T47D (cell line): ENCODE data around the gene RNF13.

Experiments
- DNase-seq, 2 experiments: peaks; one replicate each; pipeline versions ENCODE4 v3.0.0 to v3.0.0-alpha.2; 2011 to 2012; ENCODE audit warnings: low read depth in 1 of 2, low spot score in 1 of 2
- JUND ChIP-seq: IDR thresholded peaks from 2 replicates; pipeline ENCODE4 v1.6.1; 2012; ENCODE audit warnings: low read depth
- in situ Hi-C: cut with HindIII; loops from 2 replicates; pipeline ENCODE4 v1.10.0; 2016; ENCODE audit warnings: low sequenced_read_pairs, low pct_unique_long_range_greater_than_20kb

Gene RNF13

GRCh38 chr3:149812606-149813366 lies at the start of gene RNF13:
Gene RNF13 (plus strand): TSS chr3:149813215. CDS start chr3:149846027, 32,812 bp downstream.
- no peak for TF ChIP-seq JUND
- DNase-seq = peak; percentile 86 to 98
- in situ Hi-C loops = no loop called here

- no peak for TF ChIP-seq JUND
- no peak for DNase-seq
- in situ Hi-C loops = no loop called here
Measured at GRCh38 chr3:149763565-149764195, 49.3 kb upstream of the RNF13 start.

GRCh38 chr3:149764302-149764701 lies 48.7 kb upstream of the RNF13 start:
- no peak for DNase-seq
- TF ChIP-seq JUND = no peak
- in situ Hi-C loops = no loop called here

GRCh38 chr3:149765762-149766334 lies 47.2 kb upstream of the RNF13 start:
- TF ChIP-seq JUND = no peak
- peak in 1 of 2 experiments; percentile 51 for DNase-seq
- in situ Hi-C loops = no loop called here

GRCh38 chr3:149767720-149768119 lies 45.3 kb upstream of the RNF13 start:
- in situ Hi-C loops = no loop called here

GRCh38 chr3:149768704-149769103 lies 44.3 kb upstream of the RNF13 start:
- no peak for DNase-seq
- in situ Hi-C loops = no loop called here
- TF ChIP-seq JUND = no peak

More at GRCh38 chr3:149767720-149768119, 45.3 kb upstream of the RNF13 start:
- no peak for DNase-seq
- no peak for TF ChIP-seq JUND

GRCh38 chr3:149770246-149770645 lies 42.8 kb upstream of the RNF13 start:
- DNase-seq = no peak
- no peak for TF ChIP-seq JUND
- in situ Hi-C loops = no loop called here

GRCh38 chr3:149771652-149772271 lies 41.3 kb upstream of the RNF13 start:
- peak; percentile 49 to 67 for DNase-seq

GRCh38 chr3:149772861-149773260 lies 40.2 kb upstream of the RNF13 start:
- TF ChIP-seq JUND = no peak
- no peak for DNase-seq
- in situ Hi-C loops = no loop called here

More at GRCh38 chr3:149771652-149772271, 41.3 kb upstream of the RNF13 start:
- in situ Hi-C loops = no loop called here
- no peak for TF ChIP-seq JUND

- in situ Hi-C loops = no loop called here
- no peak for TF ChIP-seq JUND
- no peak for DNase-seq
Measured at GRCh38 chr3:149776170-149776569, 36.8 kb upstream of the RNF13 start.

GRCh38 chr3:149777414-149778214 lies 35.4 kb upstream of the RNF13 start:
- TF ChIP-seq JUND = no peak
- DNase-seq = no peak
- in situ Hi-C loops = no loop called here

GRCh38 chr3:149781211-149781610 lies 31.8 kb upstream of the RNF13 start:
- in situ Hi-C loops = no loop called here
- DNase-seq = no peak
- no peak for TF ChIP-seq JUND
